ENCODE results near the gene CDC42EP4. TPM values are rescaled to one million over a fixed set of nuclear protein-coding genes. Genes with fewer than 3 reads are reported as not detected.

Gene CDC42EP4
- total RNA-seq, 2 donors from 2014 or later: 38.5 to 49.7 TPM

DNA sequence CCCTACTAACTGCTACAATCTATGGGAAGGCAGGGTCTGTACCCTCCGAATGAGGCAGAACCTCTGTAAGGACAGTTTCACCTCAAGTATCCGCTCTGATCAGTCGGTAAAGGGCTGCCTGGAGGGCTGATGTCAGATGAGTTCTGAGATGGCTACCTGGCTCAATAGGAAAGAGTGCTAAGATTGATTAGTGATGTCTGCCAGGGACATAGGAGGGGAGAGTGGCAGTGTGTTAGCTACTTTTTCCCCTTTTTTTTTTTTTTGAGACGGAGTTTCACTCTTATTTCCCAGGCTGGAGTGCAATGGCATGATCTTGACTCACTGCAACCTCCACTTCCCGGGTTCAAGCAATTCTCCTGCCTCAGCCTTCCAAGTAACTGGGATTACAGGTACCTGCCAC, 39.1 kb upstream of the CDC42EP4 start:
- H3K36me3 Mint-ChIP-seq (ENCODE audit: low read depth): no peaks in the 10 kb centered on the region
- DNase-seq: peak; percentile 41
- H3K9me3 Mint-ChIP-seq: no peaks in the 10 kb centered on the region
- H3K27me3 Mint-ChIP-seq (ENCODE audit: insufficient read depth): no peaks in the 10 kb centered on the region
- Histone ChIP-seq H3K9ac (ENCODE audit: extremely low read depth, low read length, poor library complexity, severe bottlenecking) (no peak overlapping the region), H3K27ac (ENCODE audit: low read depth, low read length) (no peak overlapping the region), H3K27me3 (ENCODE audit: control insufficient read depth, insufficient read depth, low read length, poor library complexity, severe bottlenecking) (no peaks in the 10 kb centered on the region), H3K9me3 (ENCODE audit: control insufficient read depth, low read length) (no peaks in the 10 kb centered on the region), H3K36me3 (ENCODE audit: control insufficient read depth, insufficient read depth, low read length) (no peaks in the 10 kb centered on the region), H3K4me3 (ENCODE audit: low read length) (no peak overlapping the region), H3K4me1 (ENCODE audit: control insufficient read depth, insufficient read depth, low read length) (peaks cover 19% of the 10 kb centered on the region)
- WGBS, 2 experiments (ENCODE audit: insufficient coverage in 1 of 2, insufficient read length in 1 of 2): 95 to 100% methylated on average over 1 to 5 of the region's 5 CpGs
- peak overlapping the region; percentile 62 for H3K27ac Mint-ChIP-seq
- TF ChIP-seq, protein P1, sequence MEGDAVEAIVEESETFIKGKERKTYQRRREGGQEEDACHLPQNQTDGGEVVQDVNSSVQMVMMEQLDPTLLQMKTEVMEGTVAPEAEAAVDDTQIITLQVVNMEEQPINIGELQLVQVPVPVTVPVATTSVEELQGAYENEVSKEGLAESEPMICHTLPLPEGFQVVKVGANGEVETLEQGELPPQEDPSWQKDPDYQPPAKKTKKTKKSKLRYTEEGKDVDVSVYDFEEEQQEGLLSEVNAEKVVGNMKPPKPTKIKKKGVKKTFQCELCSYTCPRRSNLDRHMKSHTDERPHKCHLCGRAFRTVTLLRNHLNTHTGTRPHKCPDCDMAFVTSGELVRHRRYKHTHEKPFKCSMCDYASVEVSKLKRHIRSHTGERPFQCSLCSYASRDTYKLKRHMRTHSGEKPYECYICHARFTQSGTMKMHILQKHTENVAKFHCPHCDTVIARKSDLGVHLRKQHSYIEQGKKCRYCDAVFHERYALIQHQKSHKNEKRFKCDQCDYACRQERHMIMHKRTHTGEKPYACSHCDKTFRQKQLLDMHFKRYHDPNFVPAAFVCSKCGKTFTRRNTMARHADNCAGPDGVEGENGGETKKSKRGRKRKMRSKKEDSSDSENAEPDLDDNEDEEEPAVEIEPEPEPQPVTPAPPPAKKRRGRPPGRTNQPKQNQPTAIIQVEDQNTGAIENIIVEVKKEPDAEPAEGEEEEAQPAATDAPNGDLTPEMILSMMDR (conservative IDR thresholded peaks at IDR 0.05): no peak
- no peak overlapping the region for H3K4me3 Mint-ChIP-seq
- peaks cover 38% of the 10 kb centered on the region for H3K4me1 Mint-ChIP-seq

DNA sequence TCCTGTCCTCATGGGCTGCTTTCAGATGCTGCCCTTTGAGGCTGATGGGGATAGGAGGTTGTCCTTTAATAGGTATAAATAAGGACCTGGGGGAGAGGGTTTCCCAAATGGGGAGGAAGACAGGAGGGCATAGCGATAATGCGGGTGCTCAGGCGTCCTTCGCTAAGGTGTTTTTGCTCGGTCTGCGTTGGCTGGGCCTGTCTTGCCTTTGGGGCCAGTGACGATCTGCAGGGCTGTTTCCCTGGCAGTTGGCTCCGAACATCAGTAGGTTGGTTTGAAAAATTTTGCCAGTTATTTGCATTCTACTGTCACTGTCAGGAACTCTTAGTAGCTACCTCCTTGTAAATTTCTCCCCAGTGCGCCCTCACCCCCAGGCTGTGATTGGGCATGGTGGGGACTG, 37.8 kb upstream of the CDC42EP4 start:
- Histone ChIP-seq H3K9me3 (ENCODE audit: control insufficient read depth, low read length) (no peaks in the 10 kb centered on the region), H3K36me3 (ENCODE audit: control insufficient read depth, insufficient read depth, low read length) (no peaks in the 10 kb centered on the region), H3K27me3 (ENCODE audit: control insufficient read depth, insufficient read depth, low read length, poor library complexity, severe bottlenecking) (no peaks in the 10 kb centered on the region), H3K4me3 (ENCODE audit: low read length) (no peak overlapping the region), H3K4me1 (ENCODE audit: control insufficient read depth, insufficient read depth, low read length) (peaks cover 19% of the 10 kb centered on the region), H3K9ac (ENCODE audit: extremely low read depth, low read length, poor library complexity, severe bottlenecking) (no peak overlapping the region), H3K27ac (ENCODE audit: low read depth, low read length) (peak overlapping the region; percentile 42)
- no peak overlapping the region for H3K4me3 Mint-ChIP-seq
- TF ChIP-seq, protein P1 (conservative IDR thresholded peaks at IDR 0.05): no peak
- H3K27me3 Mint-ChIP-seq (ENCODE audit: insufficient read depth): no peaks in the 10 kb centered on the region
- H3K27ac Mint-ChIP-seq: no peak overlapping the region
- peaks cover 36% of the 10 kb centered on the region for H3K4me1 Mint-ChIP-seq
- no peaks in the 10 kb centered on the region for H3K36me3 Mint-ChIP-seq (ENCODE audit: low read depth)
- no peaks in the 10 kb centered on the region for H3K9me3 Mint-ChIP-seq
- WGBS, 2 experiments (ENCODE audit: insufficient coverage in 1 of 2, insufficient read length in 1 of 2): 92% methylated on average over 9 of the region's 9 CpGs; no CpG with 5 or more reads in 1 of the 2 experiments
- peak; percentile 52 for DNase-seq

DNA sequence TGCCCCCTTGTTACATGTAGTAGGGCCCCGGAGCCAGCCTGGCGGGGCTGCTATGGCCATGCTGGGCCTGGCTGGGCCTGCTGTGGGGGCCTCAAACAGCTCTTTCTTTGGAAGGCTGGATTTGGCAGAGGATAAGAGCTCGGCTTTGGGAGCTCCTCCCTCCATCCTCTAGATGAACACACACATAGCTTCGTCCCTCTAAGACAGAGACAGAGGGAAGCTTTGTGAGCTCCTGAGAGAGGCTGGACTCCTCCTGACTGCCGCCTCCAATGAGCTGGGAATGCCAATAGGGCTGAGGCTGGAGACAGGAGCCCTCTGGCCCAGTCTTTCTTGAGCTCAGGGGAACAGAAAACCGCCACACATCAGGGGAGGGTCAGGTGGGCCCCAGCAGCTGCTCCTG, 37.3 kb upstream of the CDC42EP4 start:
- Mint-ChIP-seq H3K36me3 (ENCODE audit: low read depth) (no peaks in the 10 kb centered on the region), H3K9me3 (no peaks in the 10 kb centered on the region), H3K27me3 (ENCODE audit: insufficient read depth) (no peaks in the 10 kb centered on the region), H3K4me1 (peaks cover 39% of the 10 kb centered on the region), H3K27ac (peak overlapping the region; percentile 48), H3K4me3 (no peak overlapping the region)
- 75 to 82% methylated on average over 2 to 6 of the region's 6 CpGs for WGBS, 2 experiments (ENCODE audit: insufficient coverage in 1 of 2, insufficient read length in 1 of 2)
- H3K9ac ChIP-seq (ENCODE audit: extremely low read depth, low read length, poor library complexity, severe bottlenecking): no peak overlapping the region
- TF ChIP-seq, protein P1 (conservative IDR thresholded peaks at IDR 0.05): no peak
- no peaks in the 10 kb centered on the region for H3K27me3 ChIP-seq (ENCODE audit: control insufficient read depth, insufficient read depth, low read length, poor library complexity, severe bottlenecking)
- no peaks in the 10 kb centered on the region for H3K9me3 ChIP-seq (ENCODE audit: control insufficient read depth, low read length)
- H3K4me1 ChIP-seq (ENCODE audit: control insufficient read depth, insufficient read depth, low read length): peaks cover 20% of the 10 kb centered on the region
- H3K36me3 ChIP-seq (ENCODE audit: control insufficient read depth, insufficient read depth, low read length): no peaks in the 10 kb centered on the region
- DNase-seq: peak; percentile 76
- H3K4me3 ChIP-seq (ENCODE audit: low read length): no peak overlapping the region
- H3K27ac ChIP-seq (ENCODE audit: low read depth, low read length): peak overlapping the region; percentile 42
